Cardiac muscle cell (in vitro differentiated cells and primary cell): ENCODE measurements around the gene PHLPP1. TPM values are rescaled to one million over a fixed set of nuclear protein-coding genes. Genes with fewer than 3 reads are reported as not detected.

Experiments
- DNase-seq, 2 donors: peaks; one replicate each; pipeline versions ENCODE4 v3.0.0 to v3.0.0-alpha.2; 2010 to 2017; ENCODE audit warnings: low read depth in 1 of 2, low spot score in 1 of 2
- H3K27ac ChIP-seq: fragments of 200-600 bp; sonication (generic); 2 replicates; pipeline ENCODE4 v1.5.1; 2016
- H3K27me3 ChIP-seq: fragments of 200-600 bp; sonication (generic); 2 replicates; pipeline ENCODE4 v1.6.0; 2016; ENCODE audit warnings: control low read depth
- H3K36me3 ChIP-seq: fragments of 200-600 bp; sonication (generic); 2 replicates; pipeline ENCODE4 v1.5.1; 2016; ENCODE audit warnings: control low read depth
- H3K4me1 ChIP-seq: fragments of 200-600 bp; sonication (generic); 2 replicates; pipeline ENCODE4 v1.8.1; 2017; ENCODE audit warnings: low read depth, mild to moderate bottlenecking, mixed run types
- H3K4me3 ChIP-seq: fragments of 200-600 bp; sonication (generic); 2 replicates; pipeline ENCODE4 v1.5.1; 2016; ENCODE audit warnings: mild to moderate bottlenecking
- H3K9me3 ChIP-seq: fragments of 200-600 bp; sonication (generic); 2 replicates; pipeline ENCODE4 v1.5.1; 2017; ENCODE audit warnings: low read depth, mild to moderate bottlenecking, control low read depth
- polyA plus RNA-seq: library from polyadenylated mRNA; unstranded; fragments of >200 nt; fragmentation: Nextera tagmentation; extraction: Ambion mirVana; gene quantifications from 2 replicates; pipeline ENCODE4 v1.2.1, GENCODE V29; 2016
- total RNA-seq: library from RNA; depleted of rRNA; stranded (reverse); fragments of >200 nt; gene quantifications from 2 replicates; pipeline ENCODE4 v1.2.3, GENCODE V29; 2016
- TF ChIP-seq, protein P1 (sequence below): IDR thresholded peaks from 2 replicates; pipeline ENCODE4 v1.5.1; 2012; ENCODE audit warnings: low read depth, mild to moderate bottlenecking, low read length

Gene PHLPP1
- total and polyA plus RNA-seq, 2 experiments from 2014 or later, result 6.3 to 25.8 TPM

DNA sequence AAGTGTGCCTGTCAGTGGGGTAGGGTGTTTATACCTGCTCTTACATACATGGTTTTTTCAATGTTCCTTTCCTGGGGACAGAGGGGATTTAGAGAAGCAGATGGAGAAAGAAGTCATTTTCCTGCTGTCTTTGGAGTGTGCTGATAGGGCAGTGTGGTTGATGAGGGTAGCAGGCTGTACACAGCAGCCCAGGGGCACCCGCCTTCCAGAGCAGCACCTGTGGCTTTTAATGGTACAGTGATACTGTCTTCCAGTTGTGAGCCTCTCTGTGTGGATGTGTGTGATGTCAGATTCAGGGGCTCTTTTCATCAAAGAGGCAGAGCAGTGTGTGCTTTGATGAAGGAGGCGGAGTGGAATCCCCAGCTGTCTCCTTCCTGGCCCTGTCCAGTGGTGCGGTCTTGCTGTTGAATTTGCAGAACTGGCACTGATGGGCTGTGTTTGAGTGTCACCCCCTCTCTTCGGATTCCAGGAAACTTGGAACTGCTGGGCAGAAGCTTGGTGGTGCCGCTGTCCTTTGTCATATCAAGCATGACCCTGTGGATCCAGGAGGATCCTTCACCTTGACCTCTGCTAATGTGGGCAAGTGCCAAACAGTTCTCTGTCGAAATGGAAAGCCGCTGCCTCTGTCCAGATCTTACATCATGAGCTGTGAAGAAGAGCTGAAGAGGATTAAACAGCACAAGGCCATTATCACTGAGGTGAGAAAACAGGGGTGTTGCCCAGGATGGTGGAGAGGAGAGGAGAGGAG is 259.8 kb downstream of the PHLPP1 start:
- no peak for DNase-seq
- no peak overlapping the region for H3K27ac ChIP-seq
- H3K36me3 ChIP-seq, result peaks cover 15% of the 10 kb centered on the region
- H3K4me3 ChIP-seq, result no peak overlapping the region
- H3K27me3 ChIP-seq, result no peaks in the 10 kb centered on the region
- H3K9me3 ChIP-seq, result no peaks in the 10 kb centered on the region
- TF ChIP-seq, protein P1, sequence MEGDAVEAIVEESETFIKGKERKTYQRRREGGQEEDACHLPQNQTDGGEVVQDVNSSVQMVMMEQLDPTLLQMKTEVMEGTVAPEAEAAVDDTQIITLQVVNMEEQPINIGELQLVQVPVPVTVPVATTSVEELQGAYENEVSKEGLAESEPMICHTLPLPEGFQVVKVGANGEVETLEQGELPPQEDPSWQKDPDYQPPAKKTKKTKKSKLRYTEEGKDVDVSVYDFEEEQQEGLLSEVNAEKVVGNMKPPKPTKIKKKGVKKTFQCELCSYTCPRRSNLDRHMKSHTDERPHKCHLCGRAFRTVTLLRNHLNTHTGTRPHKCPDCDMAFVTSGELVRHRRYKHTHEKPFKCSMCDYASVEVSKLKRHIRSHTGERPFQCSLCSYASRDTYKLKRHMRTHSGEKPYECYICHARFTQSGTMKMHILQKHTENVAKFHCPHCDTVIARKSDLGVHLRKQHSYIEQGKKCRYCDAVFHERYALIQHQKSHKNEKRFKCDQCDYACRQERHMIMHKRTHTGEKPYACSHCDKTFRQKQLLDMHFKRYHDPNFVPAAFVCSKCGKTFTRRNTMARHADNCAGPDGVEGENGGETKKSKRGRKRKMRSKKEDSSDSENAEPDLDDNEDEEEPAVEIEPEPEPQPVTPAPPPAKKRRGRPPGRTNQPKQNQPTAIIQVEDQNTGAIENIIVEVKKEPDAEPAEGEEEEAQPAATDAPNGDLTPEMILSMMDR, result no peak
- H3K4me1 ChIP-seq, result no peaks in the 10 kb centered on the region

DNA sequence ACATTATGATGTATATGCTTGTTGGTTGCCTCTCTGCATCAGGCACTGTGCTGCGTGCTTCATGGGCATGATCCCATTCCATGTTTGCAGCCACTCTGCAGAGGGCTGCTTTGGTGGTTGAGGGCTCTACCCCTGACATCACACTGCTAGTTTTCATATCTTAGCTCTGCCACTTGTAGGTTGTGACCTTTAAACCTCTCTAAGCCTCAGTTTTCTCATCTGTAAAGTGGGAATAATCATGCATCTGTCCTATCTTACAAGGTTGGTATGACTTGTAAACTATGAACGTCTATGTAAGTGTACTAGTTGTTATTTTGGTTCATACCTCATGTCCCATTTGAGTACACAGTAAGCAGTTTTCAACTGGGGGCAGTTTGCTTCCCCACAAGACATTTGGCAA is 260.4 kb downstream of the PHLPP1 start:
- TF ChIP-seq, protein P1, result no peak
- Histone ChIP-seq H3K4me3 (no peak overlapping the region), H3K4me1 (no peaks in the 10 kb centered on the region), H3K27me3 (no peaks in the 10 kb centered on the region), H3K27ac (no peak overlapping the region), H3K9me3 (no peaks in the 10 kb centered on the region), H3K36me3 (peaks cover 15% of the 10 kb centered on the region)
- DNase-seq, result no peak

DNA sequence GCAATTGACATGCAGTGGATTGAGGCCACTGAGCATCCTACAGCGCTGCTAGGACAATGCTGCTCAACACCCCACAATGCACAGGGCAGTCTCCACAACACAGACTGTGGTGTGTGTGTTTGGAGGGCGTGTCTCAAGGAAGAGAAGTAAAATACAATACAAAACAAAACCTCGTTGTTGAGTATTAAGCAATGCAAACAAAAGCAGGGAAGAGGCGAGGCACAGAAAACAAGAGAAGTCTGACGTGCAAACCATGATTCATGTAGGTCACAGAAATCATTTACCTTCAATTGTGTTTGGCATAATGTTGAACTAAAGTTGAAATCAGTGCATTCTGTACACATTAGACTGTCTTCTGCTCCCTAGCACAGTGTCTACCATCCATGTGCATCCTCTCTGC is 260.9 kb downstream of the PHLPP1 start:
- Histone ChIP-seq H3K9me3 (no peaks in the 10 kb centered on the region), H3K27me3 (no peaks in the 10 kb centered on the region), H3K27ac (no peak overlapping the region), H3K4me3 (no peak overlapping the region), H3K36me3 (peaks cover 15% of the 10 kb centered on the region), H3K4me1 (no peaks in the 10 kb centered on the region)
- DNase-seq, result no peak
- TF ChIP-seq, protein P1, result no peak

DNA sequence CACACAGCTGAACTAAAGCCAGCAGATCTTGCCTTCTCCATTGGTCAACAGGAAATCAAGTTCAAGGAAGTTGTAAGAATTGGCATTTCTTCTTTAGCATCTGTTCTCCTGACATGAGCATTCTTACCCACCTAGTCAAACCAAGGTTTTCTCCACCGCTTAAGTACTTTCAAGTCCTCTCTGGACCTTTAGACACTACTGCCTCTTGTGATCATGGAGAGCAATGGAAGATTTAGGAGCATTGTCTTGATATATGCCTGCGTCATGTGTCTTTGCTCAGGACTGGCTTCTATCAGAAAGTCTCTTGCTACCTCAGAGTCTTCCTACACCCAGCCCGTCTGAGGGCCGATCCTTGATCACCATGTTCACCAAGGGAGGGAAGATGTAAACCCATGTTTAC is 262.2 kb downstream of the PHLPP1 start:
- TF ChIP-seq, protein P1, result no peak

DNA sequence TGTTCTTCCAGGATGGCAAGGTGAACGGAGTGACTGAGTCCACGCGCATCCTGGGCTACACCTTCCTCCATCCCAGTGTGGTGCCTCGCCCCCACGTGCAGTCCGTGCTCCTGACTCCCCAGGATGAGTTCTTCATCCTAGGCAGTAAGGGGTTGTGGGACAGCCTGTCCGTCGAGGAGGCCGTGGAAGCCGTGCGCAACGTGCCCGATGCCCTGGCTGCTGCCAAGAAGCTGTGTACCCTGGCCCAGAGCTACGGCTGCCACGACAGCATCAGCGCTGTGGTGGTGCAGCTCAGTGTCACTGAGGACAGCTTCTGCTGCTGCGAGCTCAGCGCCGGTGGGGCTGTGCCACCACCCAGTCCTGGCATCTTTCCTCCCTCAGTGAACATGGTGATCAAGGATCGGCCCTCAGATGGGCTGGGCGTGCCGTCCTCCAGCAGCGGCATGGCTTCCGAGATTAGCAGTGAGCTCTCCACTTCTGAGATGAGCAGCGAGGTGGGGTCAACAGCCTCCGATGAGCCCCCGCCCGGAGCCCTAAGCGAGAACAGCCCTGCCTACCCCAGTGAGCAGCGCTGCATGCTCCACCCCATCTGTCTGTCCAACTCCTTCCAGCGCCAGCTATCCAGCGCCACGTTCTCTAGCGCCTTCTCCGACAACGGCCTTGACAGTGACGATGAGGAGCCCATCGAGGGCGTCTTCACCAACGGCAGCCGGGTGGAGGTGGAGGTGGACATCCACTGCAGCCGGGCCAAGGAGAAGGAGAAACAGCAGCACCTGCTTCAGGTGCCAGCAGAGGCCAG is 263.1 kb downstream of the PHLPP1 start:
- Histone ChIP-seq H3K36me3 (peaks cover 15% of the 10 kb centered on the region), H3K9me3 (no peaks in the 10 kb centered on the region), H3K27me3 (no peaks in the 10 kb centered on the region), H3K4me1 (no peaks in the 10 kb centered on the region), H3K4me3 (no peak overlapping the region), H3K27ac (no peak overlapping the region)
- TF ChIP-seq, protein P1, result no peak
- DNase-seq, result no peak

More for the DNA sequence above, 262.2 kb downstream of the PHLPP1 start:
- no peaks in the 10 kb centered on the region for H3K4me1 ChIP-seq
- no peak for DNase-seq
- peaks cover 15% of the 10 kb centered on the region for H3K36me3 ChIP-seq
- no peaks in the 10 kb centered on the region for H3K27me3 ChIP-seq
- no peak overlapping the region for H3K27ac ChIP-seq
- H3K4me3 ChIP-seq, result no peak overlapping the region
- no peaks in the 10 kb centered on the region for H3K9me3 ChIP-seq
